GM23338 (cell line): ENCODE results near the gene PIRT. TPM values are rescaled to one million over a fixed set of nuclear protein-coding genes. Genes with fewer than 3 reads are reported as not detected.

Source experiments
- CREB1 ChIP-seq: fragments of 250-450 bp; sonication (Bioruptor Pico); IDR thresholded peaks from 2 replicates; pipeline ENCODE4 v1.5.0; 2020; ENCODE audit warnings: low read depth, mild to moderate bottlenecking, moderate library complexity
- POLR2AphosphoS5 ChIP-seq: IDR thresholded peaks from 2 replicates; pipeline ENCODE4 v1.6.1; 2016; ENCODE audit warnings: antibody characterized with exemption, low read depth
- ZNF114 ChIP-seq: fragments of 250-450 bp; sonication (Bioruptor Pico); IDR thresholded peaks from 2 replicates; pipeline ENCODE4 v1.5.0; 2020; ENCODE audit warnings: mild to moderate bottlenecking, moderate library complexity
- ZNF331 ChIP-seq: fragments of 250-450 bp; sonication (Bioruptor Pico); IDR thresholded peaks from 2 replicates; pipeline ENCODE4 v1.5.0; 2020; ENCODE audit warnings: low read depth, mild to moderate bottlenecking, moderate library complexity
- ZNF462 ChIP-seq: fragments of 250-450 bp; sonication (Bioruptor Pico); IDR thresholded peaks from 2 replicates; pipeline ENCODE4 v1.5.0; 2020; ENCODE audit warnings: mild to moderate bottlenecking, moderate library complexity
- polyA plus RNA-seq: library from polyadenylated mRNA; unstranded; fragments of >200 nt; fragmentation: Nextera tagmentation; extraction: Ambion mirVana; gene quantifications from 2 replicates; pipeline ENCODE4 v1.2.1, GENCODE V29; 2016
- total RNA-seq: library from RNA; depleted of rRNA; stranded (reverse); fragments of >200 nt; shearing (Covaris generic); gene quantifications from 2 replicates; pipeline ENCODE4 v1.2.3, GENCODE V29; 2014
- TF ChIP-seq, protein P1 (sequence below): IDR thresholded peaks from 2 replicates; pipeline ENCODE4 v1.6.1; 2016; ENCODE audit warnings: antibody characterized with exemption
- TF ChIP-seq, protein P2 (sequence below), 2 experiments: fragments of 200-600 bp in 1 of 2; sonication (generic) in 1 of 2; conservative IDR thresholded peaks; 2 replicates each; pipeline versions ENCODE4 v1.5.1 to v1.6.1; 2016 to 2017; ENCODE audit warnings: antibody characterized with exemption in 2 of 2, low read depth in 2 of 2, mild to moderate bottlenecking in 2 of 2, moderate library complexity in 1 of 2

PIRT gene
- total and polyA plus RNA-seq, 2 experiments from 2014 or later = not detected

DNA sequence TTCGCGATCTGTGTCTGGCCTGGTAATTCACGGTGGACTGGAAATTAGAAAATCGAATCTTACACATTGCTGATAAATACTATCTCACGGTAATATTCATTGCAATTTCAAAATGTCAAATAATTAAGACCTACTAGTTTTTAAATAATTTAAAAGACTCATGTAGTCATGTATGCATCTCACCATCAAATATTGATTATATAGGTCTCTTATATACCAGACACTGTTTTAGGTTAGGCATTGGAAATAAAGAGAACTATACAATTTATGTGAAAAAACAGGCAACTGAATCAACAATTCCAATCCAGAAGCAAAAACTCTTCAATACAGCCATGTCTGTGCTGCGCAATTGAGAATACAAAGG, 7.5 kb upstream of the PIRT start (continued):
- TF ChIP-seq ZNF462 (CRISPR knock-in tag) (no peak), ZNF114 (no peak), POLR2AphosphoS5 (no peak), ZNF331 (CRISPR knock-in tag) (no peak), CREB1 (no peak)
- TF ChIP-seq, protein P1, sequence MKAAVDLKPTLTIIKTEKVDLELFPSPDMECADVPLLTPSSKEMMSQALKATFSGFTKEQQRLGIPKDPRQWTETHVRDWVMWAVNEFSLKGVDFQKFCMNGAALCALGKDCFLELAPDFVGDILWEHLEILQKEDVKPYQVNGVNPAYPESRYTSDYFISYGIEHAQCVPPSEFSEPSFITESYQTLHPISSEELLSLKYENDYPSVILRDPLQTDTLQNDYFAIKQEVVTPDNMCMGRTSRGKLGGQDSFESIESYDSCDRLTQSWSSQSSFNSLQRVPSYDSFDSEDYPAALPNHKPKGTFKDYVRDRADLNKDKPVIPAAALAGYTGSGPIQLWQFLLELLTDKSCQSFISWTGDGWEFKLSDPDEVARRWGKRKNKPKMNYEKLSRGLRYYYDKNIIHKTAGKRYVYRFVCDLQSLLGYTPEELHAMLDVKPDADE = no peak
- TF ChIP-seq, protein P2, sequence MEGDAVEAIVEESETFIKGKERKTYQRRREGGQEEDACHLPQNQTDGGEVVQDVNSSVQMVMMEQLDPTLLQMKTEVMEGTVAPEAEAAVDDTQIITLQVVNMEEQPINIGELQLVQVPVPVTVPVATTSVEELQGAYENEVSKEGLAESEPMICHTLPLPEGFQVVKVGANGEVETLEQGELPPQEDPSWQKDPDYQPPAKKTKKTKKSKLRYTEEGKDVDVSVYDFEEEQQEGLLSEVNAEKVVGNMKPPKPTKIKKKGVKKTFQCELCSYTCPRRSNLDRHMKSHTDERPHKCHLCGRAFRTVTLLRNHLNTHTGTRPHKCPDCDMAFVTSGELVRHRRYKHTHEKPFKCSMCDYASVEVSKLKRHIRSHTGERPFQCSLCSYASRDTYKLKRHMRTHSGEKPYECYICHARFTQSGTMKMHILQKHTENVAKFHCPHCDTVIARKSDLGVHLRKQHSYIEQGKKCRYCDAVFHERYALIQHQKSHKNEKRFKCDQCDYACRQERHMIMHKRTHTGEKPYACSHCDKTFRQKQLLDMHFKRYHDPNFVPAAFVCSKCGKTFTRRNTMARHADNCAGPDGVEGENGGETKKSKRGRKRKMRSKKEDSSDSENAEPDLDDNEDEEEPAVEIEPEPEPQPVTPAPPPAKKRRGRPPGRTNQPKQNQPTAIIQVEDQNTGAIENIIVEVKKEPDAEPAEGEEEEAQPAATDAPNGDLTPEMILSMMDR (conservative IDR thresholded peaks at IDR 0.05; ENCODE audit: low read depth in 2 of 2) = no peak
